Measurements from ENCODE around the gene TXNIP. TPM values are rescaled to one million over a fixed set of nuclear protein-coding genes. Genes with fewer than 3 reads are reported as not detected.

TXNIP gene
- total RNA-seq, 1 experiment from 2014 or later: 131 TPM

- Histone ChIP-seq H3K9me3 (ENCODE audit: insufficient read depth, low read depth) (no peaks in the 10 kb centered on the region), H3K79me2 (ENCODE audit: low read depth) (peaks cover 37% of the 10 kb centered on the region), H3K9me2 (ENCODE audit: insufficient read depth) (no peaks in the 10 kb centered on the region), H3K4me1 (replicated peaks; ENCODE audit: insufficient read depth) (peaks cover 58% of the 10 kb centered on the region), H2AFZ (no peak overlapping the region), H3K27ac (peak overlapping the region; percentile 78), H3K36me3 (ENCODE audit: low read depth) (peaks cover 30% of the 10 kb centered on the region), H3K27me3 (ENCODE audit: insufficient read depth, low read depth) (no peaks in the 10 kb centered on the region), H4K20me1 (ENCODE audit: insufficient read depth) (peaks cover 35% of the 10 kb centered on the region), H3K4me2 (peak overlapping the region; percentile 91), H3F3A (ENCODE audit: insufficient read depth, low read depth) (peaks cover 55% of the 10 kb centered on the region), H3K4me3 (peak overlapping the region; percentile 93; the same call in 1 of the 2 replicates)
- ChIA-PET POLR2A (ENCODE audit: unreplicated experiment) (interaction anchor here (0.6 kb wide), 1 partner anchor 35 kb away, joined by 4 read pairs; no protein-coding TSS in a partner anchor), CTCF (interaction anchor here (0.6 kb wide), 1 partner anchor 20 kb away, joined by 7 read pairs; no protein-coding TSS in a partner anchor)
- intact Hi-C loops (cut with micrococcal nuclease; ENCODE audit: unreplicated experiment): no loop called here
- BruUV-seq (replicated peaks): no TSS peak
- no peak for DNase-seq
- TF ChIP-seq CTCF (conservative IDR thresholded peaks at IDR 0.05) (no peak), EZH2 (IDR thresholded peaks at IDR 0.05; ENCODE audit: low read depth) (no peak)
Observed at GRCh38 chr1:145997718-145998023, 1.3 kb upstream of the TXNIP start.

DNA sequence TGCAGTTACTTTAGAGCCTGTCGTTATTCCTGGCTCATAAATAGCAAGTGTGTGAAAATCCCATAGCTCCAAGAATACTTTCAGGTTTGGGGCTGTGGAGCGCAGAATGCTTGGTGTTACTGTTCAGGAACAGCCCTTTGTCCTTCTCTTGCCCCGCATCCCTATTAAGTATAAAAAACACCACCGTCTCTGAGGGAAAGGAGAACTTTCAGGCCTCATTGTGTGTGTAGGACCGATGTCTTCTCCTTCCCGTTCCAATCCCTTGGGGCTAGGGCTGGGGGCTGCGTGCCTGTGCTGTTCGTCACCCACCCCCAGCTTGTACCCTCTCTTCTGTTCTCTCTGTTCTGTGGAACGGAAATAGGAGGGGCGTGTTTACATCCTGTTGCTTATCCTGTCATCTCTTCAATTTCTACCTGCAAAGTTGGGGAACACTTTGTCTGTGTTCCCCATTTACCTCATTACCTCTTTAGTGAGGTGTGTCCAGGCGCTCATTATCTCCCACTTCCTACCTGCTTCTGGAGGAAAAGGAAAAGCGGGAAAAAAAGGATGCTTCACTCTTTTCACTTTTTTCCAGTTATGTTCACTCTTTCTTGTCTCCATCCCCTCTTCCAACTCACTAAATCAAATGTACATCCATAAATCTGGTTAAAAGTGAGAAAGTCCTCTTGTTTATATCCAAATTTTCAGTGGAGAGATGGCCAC is 788 bp upstream of the TXNIP start:
- Histone ChIP-seq H4K20me1 (ENCODE audit: insufficient read depth) (peaks cover 40% of the 10 kb centered on the region), H3K4me3 (peak overlapping the region; percentile 93), H3K9me3 (ENCODE audit: insufficient read depth, low read depth) (no peaks in the 10 kb centered on the region), H3K36me3 (ENCODE audit: low read depth) (peaks cover 35% of the 10 kb centered on the region), H3K27ac (peak overlapping the region; percentile 78), H2AFZ (peak overlapping the region; percentile 84), H3F3A (ENCODE audit: insufficient read depth, low read depth) (peaks cover 60% of the 10 kb centered on the region), H3K79me2 (ENCODE audit: low read depth) (peaks cover 40% of the 10 kb centered on the region), H3K4me1 (replicated peaks; ENCODE audit: insufficient read depth) (peaks cover 63% of the 10 kb centered on the region), H3K4me2 (peak overlapping the region; percentile 91), H3K27me3 (ENCODE audit: insufficient read depth, low read depth) (no peaks in the 10 kb centered on the region), H3K9me2 (ENCODE audit: insufficient read depth) (no peaks in the 10 kb centered on the region)
- CTCF ChIA-PET: no interaction called here
- POLR2A ChIA-PET (ENCODE audit: unreplicated experiment): interaction anchor here (0.6 kb wide), 1 partner anchor 18 kb away, joined by 3 read pairs; no protein-coding TSS in a partner anchor
- intact Hi-C loops (cut with micrococcal nuclease; ENCODE audit: unreplicated experiment): no loop called here
- BruUV-seq (replicated peaks): TSS peak; percentile 96
- TF ChIP-seq CTCF (conservative IDR thresholded peaks at IDR 0.05) (no peak), EZH2 (IDR thresholded peaks at IDR 0.05; ENCODE audit: low read depth) (no peak)
- no peak for DNase-seq

GRCh38 chr1:145995964-145996432 is 381 bp downstream of the TXNIP start:
- Histone ChIP-seq H3K4me1 (replicated peaks; ENCODE audit: insufficient read depth) (peaks cover 69% of the 10 kb centered on the region), H3K9me2 (ENCODE audit: insufficient read depth) (no peaks in the 10 kb centered on the region), H3K4me3 (peak overlapping the region; percentile 93), H3K9me3 (ENCODE audit: insufficient read depth, low read depth) (no peaks in the 10 kb centered on the region), H3F3A (ENCODE audit: insufficient read depth, low read depth) (peaks cover 68% of the 10 kb centered on the region), H3K79me2 (ENCODE audit: low read depth) (peaks cover 40% of the 10 kb centered on the region), H3K4me2 (peak overlapping the region; percentile 91), H3K36me3 (ENCODE audit: low read depth) (peaks cover 36% of the 10 kb centered on the region), H2AFZ (no peak overlapping the region), H3K27ac (peak overlapping the region; percentile 78), H4K20me1 (ENCODE audit: insufficient read depth) (peaks cover 41% of the 10 kb centered on the region), H3K27me3 (ENCODE audit: insufficient read depth, low read depth) (no peaks in the 10 kb centered on the region)
- TSS peak; percentile 63 for BruUV-seq (replicated peaks)
- ChIA-PET POLR2A (ENCODE audit: unreplicated experiment) (no interaction called here), CTCF (interaction anchor here (0.6 kb wide), 1 partner anchor 39 kb away, joined by 3 read pairs; no protein-coding TSS in a partner anchor)
- intact Hi-C loops (cut with micrococcal nuclease; ENCODE audit: unreplicated experiment): loop anchor here (1.0 to 2.0 kb wide), 3 partner anchors 11 to 33 kb away; no protein-coding TSS in a partner anchor
- TF ChIP-seq CTCF (conservative IDR thresholded peaks at IDR 0.05): no peak
- TF ChIP-seq EZH2 (IDR thresholded peaks at IDR 0.05; ENCODE audit: low read depth): no peak
- no peak for DNase-seq
